GM10266 (cell line): ENCODE measurements around the gene CCDC74A.
"Not testable (repeated sequence)": the region's sequence is repeated elsewhere in the genome, so short reads cannot be mapped to it uniquely, and the experiment has no call there.

Source experiments
- DNase-seq: peaks from one replicate; pipeline ENCODE4 v3.0.0; 2012; ENCODE audit errors: extremely low spot score
- TF ChIP-seq, protein P1 (sequence below): IDR thresholded peaks from 2 replicates; pipeline ENCODE4 v1.5.1; 2012; ENCODE audit warnings: mild to moderate bottlenecking, low read depth; ENCODE audit not compliant: control insufficient read depth, insufficient read depth; ENCODE audit errors: missing control alignments

The CCDC74A gene

GRCh38 chr2:131527131-131528001, at the start of gene CCDC74A:
TSS of gene CCDC74A (plus strand) at chr2:131527888. CDS start at chr2:131527971, 83 bp downstream.
- not testable (repeated sequence) for DNase-seq

DNA sequence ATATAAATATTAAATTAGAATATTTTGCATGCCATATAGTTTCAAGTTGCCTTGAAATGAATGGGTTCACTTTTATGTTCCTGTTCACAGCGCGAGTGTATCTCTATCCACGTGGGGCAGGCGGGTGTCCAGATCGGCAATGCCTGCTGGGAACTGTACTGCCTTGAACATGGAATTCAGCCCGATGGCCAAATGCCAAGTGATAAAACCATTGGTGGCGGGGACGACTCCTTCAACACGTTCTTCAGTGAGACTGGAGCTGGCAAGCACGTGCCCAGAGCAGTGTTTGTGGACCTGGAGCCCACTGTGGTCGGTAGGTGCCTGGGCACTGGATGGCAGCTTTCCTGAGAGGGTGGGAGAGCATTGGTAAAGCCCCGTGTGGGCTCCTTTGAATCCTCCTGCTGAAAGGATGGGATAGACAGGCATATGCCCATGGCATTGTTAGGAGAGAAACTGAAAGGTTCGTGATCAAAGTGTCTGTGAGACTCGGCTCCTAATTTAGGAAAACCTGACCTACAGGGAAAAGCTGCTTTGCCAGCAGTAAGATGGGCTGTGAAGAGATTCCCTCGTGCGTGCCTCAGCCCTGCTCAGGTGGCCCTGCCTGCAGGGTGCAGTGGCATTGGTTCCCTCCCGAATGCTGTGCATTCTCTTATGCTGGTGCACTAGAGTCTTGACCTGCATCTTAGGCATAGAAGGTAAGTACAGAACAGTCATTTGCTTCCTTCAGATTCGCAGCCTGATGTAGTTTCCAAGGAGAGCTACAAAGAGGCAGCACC, 49.4 kb upstream of the CCDC74A start:
- DNase-seq = not testable (repeated sequence)

DNA sequence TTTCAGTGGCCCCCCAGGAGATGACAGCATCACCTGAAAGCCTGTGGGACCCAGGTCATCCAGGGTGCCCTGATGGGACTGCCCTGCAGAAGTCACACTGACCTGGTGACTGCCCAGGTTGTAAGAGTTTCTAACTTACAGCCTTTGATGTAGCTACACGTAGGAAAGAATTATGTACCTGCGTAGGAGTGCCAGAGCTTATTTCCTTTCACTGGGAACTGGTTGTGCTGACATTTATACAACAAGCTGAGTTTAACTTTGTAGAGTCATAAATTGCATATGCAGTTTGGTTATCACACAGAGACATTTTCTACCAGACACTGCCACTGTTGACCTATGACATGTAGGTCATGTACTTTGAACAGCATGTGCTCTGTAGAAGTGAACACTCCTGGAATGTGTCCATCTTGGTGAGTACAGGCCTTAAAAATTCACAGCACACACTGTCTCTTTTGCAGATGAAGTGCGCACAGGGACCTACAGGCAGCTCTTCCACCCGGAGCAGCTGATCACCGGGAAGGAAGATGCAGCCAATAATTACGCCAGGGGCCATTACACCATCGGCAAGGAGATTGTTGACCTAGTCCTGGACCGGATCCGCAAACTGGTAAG, 48.7 kb upstream of the CCDC74A start:
- DNase-seq = not testable (repeated sequence)

- DNase-seq = not testable (repeated sequence)
Measured at GRCh38 chr2:131480351-131480750, 47.3 kb upstream of the CCDC74A start.

DNA sequence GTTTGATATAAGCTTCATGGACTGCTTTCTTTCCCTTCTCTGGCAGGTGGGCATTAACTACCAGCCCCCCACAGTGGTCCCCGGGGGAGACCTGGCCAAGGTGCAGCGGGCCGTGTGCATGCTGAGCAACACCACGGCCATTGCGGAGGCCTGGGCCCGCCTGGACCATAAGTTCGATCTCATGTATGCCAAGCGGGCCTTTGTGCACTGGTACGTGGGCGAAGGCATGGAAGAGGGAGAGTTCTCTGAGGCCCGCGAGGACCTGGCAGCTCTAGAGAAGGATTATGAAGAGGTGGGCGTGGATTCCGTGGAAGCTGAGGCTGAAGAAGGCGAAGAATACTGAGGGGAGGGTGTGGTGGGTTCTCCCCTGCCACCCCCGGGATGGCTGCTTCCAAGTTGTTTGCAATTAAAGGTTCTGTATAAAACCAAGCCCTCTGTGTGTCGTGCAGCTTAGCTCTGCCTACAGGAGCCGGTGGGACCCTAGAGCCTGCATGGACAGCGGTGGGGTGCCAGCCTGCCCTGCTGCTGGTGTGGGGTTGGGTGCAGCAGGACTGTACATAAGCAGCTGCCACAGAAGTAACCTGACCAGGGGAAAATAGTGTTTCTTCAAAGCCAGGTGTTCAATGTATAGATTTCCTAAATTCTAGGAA, 45.1 kb upstream of the CCDC74A start:
- DNase-seq = not testable (repeated sequence)

- DNase-seq = not testable (repeated sequence)
Measured at GRCh38 chr2:131483981-131484820, 43.5 kb upstream of the CCDC74A start.

GRCh38 chr2:131484906-131485460, 42.7 kb upstream of the CCDC74A start:
- DNase-seq = not testable (repeated sequence)

GRCh38 chr2:131486201-131486902, 41.3 kb upstream of the CCDC74A start:
- not testable (repeated sequence) for DNase-seq

DNA sequence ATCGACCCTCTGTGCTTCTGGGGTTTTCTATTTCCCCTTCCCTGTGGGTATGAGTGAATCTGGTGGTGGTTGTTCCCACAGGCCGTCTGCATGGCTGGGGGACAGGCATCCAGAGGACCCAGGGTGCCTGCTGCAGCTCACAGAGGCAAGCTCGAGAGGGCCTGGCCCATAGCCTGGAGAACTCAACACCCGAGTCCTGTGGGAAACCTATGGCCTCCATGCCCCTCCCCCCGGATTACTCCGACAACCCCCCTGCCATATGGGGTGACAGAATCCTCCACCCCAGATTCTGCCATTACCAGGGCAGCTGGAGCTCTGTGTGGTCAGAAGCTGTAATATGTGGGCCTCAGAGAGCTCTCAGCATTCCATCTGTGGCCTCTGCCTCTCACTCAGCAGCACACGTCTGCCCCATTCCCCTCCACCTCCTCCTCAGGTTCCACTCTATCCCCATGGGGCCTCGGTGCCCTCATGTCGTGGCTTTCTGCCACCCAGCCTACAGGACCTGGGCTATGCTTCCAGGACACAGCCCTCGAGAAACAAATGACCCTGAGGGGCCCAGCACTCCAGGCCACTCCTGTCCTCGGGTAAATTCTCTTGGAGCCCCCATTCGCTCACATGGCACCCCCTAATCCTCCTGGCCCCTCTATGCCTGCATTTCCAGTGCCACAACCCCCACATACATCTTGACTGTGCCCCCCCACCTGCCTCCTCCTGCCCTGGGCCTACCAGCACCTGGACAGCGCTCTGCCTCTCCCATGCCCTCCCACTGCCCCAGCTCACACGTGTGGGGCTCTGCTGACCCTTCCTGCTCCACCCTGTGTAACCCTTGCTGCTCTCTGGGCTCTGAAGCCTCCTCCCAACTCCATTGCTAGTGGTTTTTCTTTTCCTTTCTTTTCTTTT, 39.1 kb upstream of the CCDC74A start:
- DNase-seq = no peak
- TF ChIP-seq, protein P1, sequence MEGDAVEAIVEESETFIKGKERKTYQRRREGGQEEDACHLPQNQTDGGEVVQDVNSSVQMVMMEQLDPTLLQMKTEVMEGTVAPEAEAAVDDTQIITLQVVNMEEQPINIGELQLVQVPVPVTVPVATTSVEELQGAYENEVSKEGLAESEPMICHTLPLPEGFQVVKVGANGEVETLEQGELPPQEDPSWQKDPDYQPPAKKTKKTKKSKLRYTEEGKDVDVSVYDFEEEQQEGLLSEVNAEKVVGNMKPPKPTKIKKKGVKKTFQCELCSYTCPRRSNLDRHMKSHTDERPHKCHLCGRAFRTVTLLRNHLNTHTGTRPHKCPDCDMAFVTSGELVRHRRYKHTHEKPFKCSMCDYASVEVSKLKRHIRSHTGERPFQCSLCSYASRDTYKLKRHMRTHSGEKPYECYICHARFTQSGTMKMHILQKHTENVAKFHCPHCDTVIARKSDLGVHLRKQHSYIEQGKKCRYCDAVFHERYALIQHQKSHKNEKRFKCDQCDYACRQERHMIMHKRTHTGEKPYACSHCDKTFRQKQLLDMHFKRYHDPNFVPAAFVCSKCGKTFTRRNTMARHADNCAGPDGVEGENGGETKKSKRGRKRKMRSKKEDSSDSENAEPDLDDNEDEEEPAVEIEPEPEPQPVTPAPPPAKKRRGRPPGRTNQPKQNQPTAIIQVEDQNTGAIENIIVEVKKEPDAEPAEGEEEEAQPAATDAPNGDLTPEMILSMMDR = no peak

GRCh38 chr2:131490616-131491468, 36.8 kb upstream of the CCDC74A start:
- DNase-seq = not testable (repeated sequence)

- not testable (repeated sequence) for DNase-seq
Measured at GRCh38 chr2:131491469-131491836, 36.2 kb upstream of the CCDC74A start.

- DNase-seq = peak; percentile 44
Measured at GRCh38 chr2:131492015-131492417, 35.7 kb upstream of the CCDC74A start, which contains the start of gene MZT2A. TSS of gene MZT2A (minus strand) at chr2:131492397. CDS start at chr2:131492376, 21 bp downstream.
